ENCODE data around the gene DENND6B. TPM values are rescaled to one million over a fixed set of nuclear protein-coding genes. Genes with fewer than 3 reads are reported as not detected.

Gene DENND6B
- total and polyA plus RNA-seq, 7 donors: 0.46 to 1.6 (median 0.81) TPM

- H3K27me3 ChIP-seq (ENCODE audit: insufficient read depth in 3 of 3, low read length in 2 of 3): no peaks in the 10 kb centered on the region
- no peak for TF ChIP-seq CTCF (IDR thresholded peaks at IDR 0.05)
- ATAC-seq (peak in 3 of 4 donors; percentile 28 to 42 (median 37)), DNase-seq (peak in 1 of 2 donors; percentile 83)
- intact Hi-C loops (cut with DNase I): no loop called here
- H3K9me3 ChIP-seq: no peaks in the 10 kb centered on the region
- H3K4me3 ChIP-seq: peak overlapping the region; percentile 84
- no peaks in the 10 kb centered on the region for H3K36me3 ChIP-seq (ENCODE audit: insufficient read depth in 1 of 2, low read depth in 1 of 2)
- peaks cover 46% of the 10 kb centered on the region for H3K4me1 ChIP-seq
- peak overlapping the region; percentile 91 for H3K27ac ChIP-seq
- 30 to 55% (median 39%) methylated on average over 7 of the region's 7 CpGs for WGBS, 3 donors
Observed at GRCh38 chr22:50262460-50262911, 64.3 kb downstream of the DENND6B start.

- no peaks in the 10 kb centered on the region for H3K9me3 ChIP-seq
- intact Hi-C loops (cut with DNase I): no loop called here
- peaks cover 48% of the 10 kb centered on the region for H3K4me1 ChIP-seq
- WGBS, 3 donors: 2 to 17% (median 11%) methylated on average over 9 to 59 of the region's 61 CpGs
- TF ChIP-seq CTCF (IDR thresholded peaks at IDR 0.05): no peak
- no peaks in the 10 kb centered on the region for H3K27me3 ChIP-seq (ENCODE audit: insufficient read depth in 3 of 3, low read length in 2 of 3)
- peak; percentile 69 to 85 for DNase-seq
- H3K4me3 ChIP-seq: peak within 1 kb of the TSS; percentile 84
- no peaks in the 10 kb centered on the region for H3K36me3 ChIP-seq (ENCODE audit: insufficient read depth in 1 of 2, low read depth in 1 of 2)
- peak within 1 kb of the TSS; percentile 91 for H3K27ac ChIP-seq
- peak; percentile 30 to 52 (median 37) for ATAC-seq
Observed at GRCh38 chr22:50261615-50262459, 65.0 kb downstream of the DENND6B start, which contains the start of gene MAPK12. MAPK12 (minus strand) TSS chr22:50261683; CDS start chr22:50261509, 174 bp downstream.

- Histone ChIP-seq H3K4me3 (peak overlapping the region; percentile 84), H3K36me3 (ENCODE audit: insufficient read depth in 1 of 2, low read depth in 1 of 2) (peaks cover 0 to 6% of the 10 kb centered on the region in 2 donors), H3K27ac (peak overlapping the region; percentile 91), H3K27me3 (ENCODE audit: insufficient read depth in 3 of 3, low read length in 2 of 3) (no peaks in the 10 kb centered on the region), H3K4me1 (peaks cover 51% of the 10 kb centered on the region), H3K9me3 (no peaks in the 10 kb centered on the region)
- DNase-seq (peak in 1 of 2 donors; percentile 78), ATAC-seq (no peak)
- 0 to 1% (median 0%) methylated on average over 50 to 92 of the region's 92 CpGs for WGBS, 3 donors
- intact Hi-C loops (cut with DNase I): no loop called here
- no peak for TF ChIP-seq CTCF (IDR thresholded peaks at IDR 0.05)
Observed at GRCh38 chr22:50260801-50261614, 65.8 kb downstream of the DENND6B start.

GRCh38 chr22:50260434-50260800, 66.4 kb downstream of the DENND6B start:
- Histone ChIP-seq H3K9me3 (no peaks in the 10 kb centered on the region), H3K27me3 (ENCODE audit: insufficient read depth in 3 of 3, low read length in 2 of 3) (no peaks in the 10 kb centered on the region), H3K4me1 (peaks cover 51% of the 10 kb centered on the region), H3K4me3 (peak overlapping the region; percentile 84), H3K27ac (peak overlapping the region; percentile 91), H3K36me3 (ENCODE audit: insufficient read depth in 1 of 2, low read depth in 1 of 2) (peaks cover 0 to 12% of the 10 kb centered on the region in 2 donors)
- no peak for DNase-seq
- intact Hi-C loops (cut with DNase I): no loop called here
- ATAC-seq: no peak
- WGBS, 3 donors: 19 to 35% (median 20%) methylated on average over 9 to 11 of the region's 11 CpGs
- no peak for TF ChIP-seq CTCF (IDR thresholded peaks at IDR 0.05)
